ENCODE measurements around the gene RGL3.

DNA sequence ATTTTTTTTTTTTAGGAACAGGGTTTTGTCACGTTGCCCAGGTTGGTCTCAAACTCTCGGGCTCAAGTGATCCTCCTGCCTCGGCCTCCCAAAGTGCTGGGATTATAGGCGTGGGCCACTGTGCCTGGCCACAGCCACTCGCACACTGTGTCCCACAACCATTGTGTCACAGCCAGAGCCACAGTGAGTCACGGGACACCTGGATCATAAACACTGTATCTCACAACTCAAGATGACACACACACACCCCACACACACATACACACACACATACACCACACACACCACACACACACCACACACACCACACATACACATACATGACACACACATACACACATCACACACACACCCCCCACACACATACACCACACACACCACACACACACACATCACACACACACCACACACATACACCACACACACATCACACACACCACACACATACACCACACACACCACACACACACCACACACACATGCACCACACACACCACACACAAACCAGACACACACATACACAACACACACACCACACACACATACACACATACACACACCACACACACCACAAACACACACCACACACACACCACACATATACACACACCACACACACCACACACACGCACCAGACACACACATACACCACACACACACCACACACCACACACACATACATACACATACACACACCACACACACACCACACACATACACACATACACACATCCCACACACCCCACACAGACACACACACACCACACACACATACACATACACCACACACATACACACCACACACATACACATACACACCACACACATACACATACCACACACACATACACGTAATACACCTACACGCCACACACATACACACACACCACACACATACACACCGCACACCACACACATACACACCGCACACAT lies 45.5 kb upstream of the RGL3 start:
- no peak for TF ChIP-seq EZH2phosphoT487 (IDR thresholded peaks at IDR 0.05; ENCODE audit: borderline replicate concordance, low read depth)
- TF ChIP-seq, protein P1, sequence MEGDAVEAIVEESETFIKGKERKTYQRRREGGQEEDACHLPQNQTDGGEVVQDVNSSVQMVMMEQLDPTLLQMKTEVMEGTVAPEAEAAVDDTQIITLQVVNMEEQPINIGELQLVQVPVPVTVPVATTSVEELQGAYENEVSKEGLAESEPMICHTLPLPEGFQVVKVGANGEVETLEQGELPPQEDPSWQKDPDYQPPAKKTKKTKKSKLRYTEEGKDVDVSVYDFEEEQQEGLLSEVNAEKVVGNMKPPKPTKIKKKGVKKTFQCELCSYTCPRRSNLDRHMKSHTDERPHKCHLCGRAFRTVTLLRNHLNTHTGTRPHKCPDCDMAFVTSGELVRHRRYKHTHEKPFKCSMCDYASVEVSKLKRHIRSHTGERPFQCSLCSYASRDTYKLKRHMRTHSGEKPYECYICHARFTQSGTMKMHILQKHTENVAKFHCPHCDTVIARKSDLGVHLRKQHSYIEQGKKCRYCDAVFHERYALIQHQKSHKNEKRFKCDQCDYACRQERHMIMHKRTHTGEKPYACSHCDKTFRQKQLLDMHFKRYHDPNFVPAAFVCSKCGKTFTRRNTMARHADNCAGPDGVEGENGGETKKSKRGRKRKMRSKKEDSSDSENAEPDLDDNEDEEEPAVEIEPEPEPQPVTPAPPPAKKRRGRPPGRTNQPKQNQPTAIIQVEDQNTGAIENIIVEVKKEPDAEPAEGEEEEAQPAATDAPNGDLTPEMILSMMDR (IDR thresholded peaks at IDR 0.05), result no peak
- TF ChIP-seq JUND (IDR thresholded peaks at IDR 0.05), result no peak
